Central memory CD4-positive, alpha-beta T cell (primary cell): ENCODE measurements around the gene BRSK2.
"Not testable (repeated sequence)": the region's sequence is repeated elsewhere in the genome, so short reads cannot be mapped to it uniquely, and the experiment has no call there.

Experiments used
- DNase-seq: peaks from one replicate; pipeline ENCODE4 v3.0.0; 2022

BRSK2 gene

DNA sequence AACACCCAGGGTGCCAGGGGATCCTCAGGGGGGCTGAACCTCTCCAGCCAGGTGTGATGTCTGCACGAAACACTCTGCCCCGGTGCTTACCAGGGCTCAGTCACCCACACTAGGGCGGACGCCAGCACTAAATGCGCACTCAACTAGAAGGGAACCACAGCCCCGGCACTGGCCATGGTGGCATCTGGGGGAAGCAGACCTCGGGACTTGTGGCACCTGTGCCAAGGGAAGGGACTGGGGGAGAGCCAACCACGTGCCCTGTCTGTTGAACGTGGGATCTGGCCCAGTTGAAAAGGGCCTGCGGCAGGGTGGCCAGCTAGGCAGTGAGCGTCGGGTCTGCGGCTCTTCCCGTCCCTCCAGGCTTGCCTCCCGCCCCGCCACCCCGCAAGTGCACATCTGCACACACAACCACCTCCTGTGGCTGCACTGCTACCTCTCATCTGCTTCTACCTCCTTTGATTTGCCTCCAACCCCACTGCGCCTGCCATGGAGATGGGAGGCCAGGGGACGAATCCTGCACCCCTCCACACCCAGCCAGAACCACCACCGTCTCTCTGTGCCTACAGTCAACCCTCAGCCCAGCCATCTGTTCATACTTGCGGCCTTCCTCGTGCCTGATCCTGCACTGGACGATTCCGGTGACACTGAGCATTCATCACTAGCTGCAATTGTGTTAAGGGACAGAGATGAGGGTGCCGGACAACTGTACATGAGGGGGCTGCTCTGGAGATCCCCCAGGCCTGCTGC is 111.9 kb downstream of the BRSK2 start:
- no peak for DNase-seq

GRCh38 chr11:1502168-1502953 is 112.6 kb downstream of the BRSK2 start:
- no peak for DNase-seq

DNA sequence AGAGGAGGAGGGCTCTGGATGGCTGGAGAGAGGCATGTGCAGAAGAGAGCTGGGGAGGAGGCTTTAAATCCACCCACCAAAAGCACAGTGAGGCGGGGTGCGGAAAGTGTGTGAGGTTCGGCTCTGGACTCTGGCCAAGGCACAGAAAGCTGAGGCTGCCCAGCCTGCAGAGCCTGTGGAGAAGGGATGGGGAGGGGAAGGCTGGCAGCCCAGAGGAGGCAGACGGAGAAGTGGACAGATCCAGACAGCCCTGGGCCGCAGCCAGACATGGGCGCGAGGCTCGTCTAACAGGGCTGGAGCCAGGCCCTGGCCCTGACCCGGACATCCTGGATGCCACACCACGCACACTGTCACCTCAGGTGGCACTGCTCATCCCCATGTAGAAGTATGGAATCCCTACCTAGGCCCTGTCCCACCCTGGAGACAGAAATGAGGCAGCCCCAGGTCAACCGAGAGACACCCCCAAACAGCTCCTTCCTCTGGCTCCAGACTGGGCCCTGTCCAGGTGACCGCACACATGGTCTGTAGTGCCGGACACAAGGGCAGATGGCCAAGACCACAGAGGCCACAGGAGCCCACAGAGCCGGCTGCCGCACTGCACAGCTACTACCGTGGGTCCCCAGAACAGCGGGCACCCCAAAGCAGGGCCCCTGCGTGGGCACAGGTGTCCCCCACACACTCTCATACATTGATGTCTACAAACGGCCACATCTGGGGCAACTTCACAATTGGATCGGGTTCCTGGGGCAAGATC is 113.4 kb downstream of the BRSK2 start:
- DNase-seq = no peak

GRCh38 chr11:1503708-1504104 is 114.0 kb downstream of the BRSK2 start:
- no peak for DNase-seq

- no peak for DNase-seq
Observed at GRCh38 chr11:1504138-1504537, 114.4 kb downstream of the BRSK2 start.

DNA sequence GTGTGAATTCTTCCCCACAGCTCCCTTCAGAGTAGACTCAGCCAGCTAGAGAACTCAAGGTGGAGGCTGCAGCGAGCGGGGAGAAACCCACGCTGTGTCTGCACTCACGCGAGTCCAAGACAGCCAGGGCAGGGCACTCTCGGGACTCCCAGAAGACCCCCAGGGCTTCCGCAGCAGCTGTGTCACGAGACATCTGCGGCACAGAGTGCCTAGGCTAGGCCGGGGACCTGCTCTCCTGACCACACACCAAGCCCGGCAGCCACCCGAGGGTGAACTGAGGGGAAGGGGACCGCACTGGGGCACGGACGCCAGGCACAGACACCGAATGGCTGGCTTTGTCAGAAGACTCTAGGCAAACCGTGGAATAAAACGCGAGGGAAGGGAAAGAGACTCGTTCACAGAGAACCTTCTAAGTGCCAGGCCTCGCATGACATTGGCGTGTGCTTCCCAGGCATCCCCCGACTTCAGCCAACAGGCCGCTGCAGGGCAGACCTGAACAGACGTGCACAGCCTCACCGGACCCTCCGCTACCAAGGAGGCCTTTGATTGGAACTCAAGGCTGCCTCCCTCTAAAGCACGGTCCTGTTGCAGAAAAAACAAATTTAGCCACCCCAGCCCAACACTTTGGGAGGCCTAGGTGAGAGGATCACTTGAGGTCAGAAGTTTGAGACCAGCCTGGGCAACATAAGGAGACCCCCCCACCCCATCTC is 115.0 kb downstream of the BRSK2 start:
- DNase-seq = no peak

DNA sequence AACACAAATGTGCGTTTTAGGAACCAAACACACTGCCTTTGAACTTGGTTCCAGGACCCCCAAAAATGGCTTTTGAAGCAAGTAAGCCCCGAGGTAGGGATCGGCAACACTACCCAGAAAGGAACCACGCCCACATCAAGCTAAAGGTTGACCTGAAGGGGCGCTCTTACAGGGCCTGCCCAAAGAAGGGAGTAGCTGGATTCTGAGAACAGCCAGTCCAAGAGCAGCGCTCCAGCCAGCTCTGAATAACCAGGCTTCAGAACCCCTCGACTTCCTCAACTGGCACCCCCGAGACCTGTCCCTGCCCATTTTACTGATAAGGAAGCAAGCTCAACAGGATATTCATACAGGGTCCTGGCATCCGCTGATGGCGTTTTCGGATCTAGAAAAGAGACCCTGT is 115.7 kb downstream of the BRSK2 start:
- no peak for DNase-seq

DNA sequence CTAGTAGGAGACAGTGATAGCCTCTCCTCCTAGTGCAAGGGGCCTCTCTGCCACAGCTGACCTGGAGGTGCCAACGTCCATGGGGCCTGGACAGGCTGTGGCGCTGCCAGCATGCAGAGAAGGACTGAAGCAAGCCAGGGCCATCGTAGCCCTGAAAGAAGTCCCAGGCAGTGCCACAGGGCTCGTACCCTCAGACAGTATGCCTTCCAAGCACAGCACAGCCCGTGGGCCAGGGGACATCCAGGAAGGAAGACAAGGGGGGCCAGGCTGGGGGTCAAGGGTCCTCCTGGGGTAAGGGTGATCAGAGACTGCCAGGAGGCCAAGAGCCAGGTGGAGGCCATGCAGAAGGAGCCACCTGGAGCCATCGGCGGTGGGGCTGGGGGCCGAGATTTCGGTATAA is 117.2 kb downstream of the BRSK2 start:
- no peak for DNase-seq

DNA sequence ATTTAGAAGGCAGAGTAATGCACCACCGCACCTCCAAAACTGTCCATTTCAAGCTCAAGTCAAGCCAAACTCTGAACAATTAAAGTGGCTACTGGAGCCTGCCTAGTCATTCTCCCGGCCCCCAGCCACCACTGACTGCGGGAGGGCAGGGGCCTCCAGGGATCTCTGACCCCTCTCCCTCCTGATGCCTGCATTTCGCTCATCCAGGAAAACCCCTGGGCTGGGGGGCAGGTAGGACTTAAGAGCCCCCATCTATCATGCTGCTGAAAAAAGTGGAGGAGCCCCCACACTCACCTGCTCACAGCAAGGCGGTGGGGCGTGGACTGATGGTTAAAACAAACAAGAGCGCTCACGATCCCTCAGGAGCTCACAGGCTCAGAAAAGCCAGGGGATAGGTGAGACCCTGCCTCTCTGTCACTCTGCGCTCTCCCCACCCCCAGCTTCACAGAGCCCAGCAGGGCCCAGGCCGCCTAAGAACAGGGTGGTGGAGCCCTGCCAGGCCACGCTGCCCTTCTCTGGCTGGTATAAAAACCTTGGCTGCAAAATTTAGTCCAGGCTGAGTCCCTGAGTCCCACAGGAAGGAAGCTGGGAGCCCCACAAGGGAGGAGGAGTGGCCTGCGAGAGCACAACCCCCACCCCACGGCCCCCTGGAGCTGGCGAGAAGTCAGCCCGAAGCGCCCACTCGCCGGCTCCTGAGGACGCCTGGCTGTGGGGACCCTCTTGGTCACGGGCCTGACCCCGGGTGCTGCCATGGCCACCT is 117.8 kb downstream of the BRSK2 start:
- no peak for DNase-seq

GRCh38 chr11:1508491-1508891 is 118.8 kb downstream of the BRSK2 start:
- DNase-seq = no peak

DNA sequence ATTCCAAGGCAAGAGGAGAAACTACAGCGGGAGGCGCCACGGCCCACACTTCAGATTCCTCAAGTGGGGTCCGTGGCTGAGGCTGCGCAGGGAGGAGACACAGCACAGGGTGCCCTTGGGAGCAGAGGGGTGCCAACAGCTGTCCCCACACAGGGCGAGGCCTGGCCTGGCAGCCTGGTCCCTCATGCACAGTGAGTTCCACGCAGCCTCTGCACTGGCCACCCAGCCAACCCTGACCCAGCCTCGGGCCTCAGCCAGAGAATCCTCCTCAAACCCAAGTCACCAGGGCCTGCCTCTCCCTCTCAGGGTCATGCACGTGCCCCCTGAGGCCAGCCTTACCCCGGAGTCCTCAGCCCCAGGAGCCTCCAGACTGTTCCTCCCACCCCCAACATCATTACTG is 119.3 kb downstream of the BRSK2 start:
- DNase-seq = no peak

GRCh38 chr11:1509626-1510255 is 120.0 kb downstream of the BRSK2 start:
- no peak for DNase-seq

DNA sequence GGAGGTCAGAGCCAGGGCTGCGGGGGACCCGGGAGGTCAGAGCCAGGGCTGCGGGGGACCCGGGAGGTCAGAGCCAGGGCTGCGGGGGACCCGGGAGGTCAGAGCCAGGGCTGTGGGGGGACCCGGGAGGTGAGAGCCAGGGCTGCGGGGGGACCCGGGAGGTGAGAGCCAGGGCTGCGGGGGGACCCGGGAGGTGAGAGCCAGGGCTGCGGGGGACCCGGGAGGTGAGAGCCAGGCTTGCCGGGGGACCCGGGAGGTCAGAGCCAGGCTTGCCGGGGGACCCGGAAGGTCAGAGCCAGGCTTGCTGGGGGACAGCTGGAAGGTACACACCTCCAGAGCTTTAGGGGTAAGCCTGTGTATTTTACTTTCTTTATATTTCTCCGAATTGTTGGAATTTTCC is 120.6 kb downstream of the BRSK2 start:
- DNase-seq = not testable (repeated sequence)

DNA sequence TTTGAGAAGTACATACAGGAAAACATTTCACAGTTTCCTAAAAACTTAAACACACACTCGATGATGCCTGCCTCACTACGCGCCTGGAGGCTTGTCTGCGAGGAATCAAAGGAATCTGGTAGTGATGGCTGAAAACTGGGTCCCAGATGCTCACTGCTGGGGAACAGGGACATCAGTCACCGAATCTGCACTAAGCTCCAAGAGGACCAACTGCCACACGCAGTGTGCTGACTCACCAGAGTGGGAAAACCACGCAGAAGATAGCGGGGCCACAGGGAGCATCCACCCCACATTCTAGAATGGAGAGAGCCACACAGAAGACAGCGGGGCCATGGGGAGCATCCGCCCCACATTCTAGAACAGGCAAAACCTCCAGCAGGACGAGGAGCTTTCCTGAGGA is 121.2 kb downstream of the BRSK2 start:
- DNase-seq = no peak

DNA sequence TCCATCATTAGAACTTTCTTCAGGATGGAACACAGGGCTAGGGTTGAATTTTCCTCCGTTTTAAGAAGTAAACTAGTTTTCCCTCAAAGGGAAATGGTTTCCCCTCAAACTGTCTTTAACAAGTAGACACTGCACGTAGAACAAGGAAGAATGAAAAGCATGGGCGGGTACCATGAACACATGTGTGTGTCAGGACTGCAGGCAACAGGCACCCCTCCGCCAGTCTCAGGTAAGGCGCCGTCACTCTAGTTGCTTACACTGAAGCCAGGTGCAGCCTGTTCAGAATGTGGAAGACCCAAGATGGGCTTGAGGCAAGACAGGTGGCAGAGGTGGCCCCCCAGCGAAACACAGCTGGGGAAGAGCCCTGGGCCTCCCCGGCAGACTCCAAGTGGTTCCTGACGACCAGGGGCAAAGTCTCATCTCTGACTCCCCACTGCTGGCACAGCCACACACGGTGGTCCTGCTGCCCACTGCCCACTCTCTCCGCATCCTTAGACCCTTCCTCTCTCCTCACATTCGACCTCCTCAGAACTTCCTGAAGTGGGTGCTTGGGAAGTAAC is 122.3 kb downstream of the BRSK2 start:
- no peak for DNase-seq
